COR-L47 (cell line): ENCODE results near the gene SAMD4A.

ENCODE experiments used
- DNase-seq: peaks from one replicate; lab custom pipeline; 2025; lab: John Stamatoyannopoulos, UW

Gene SAMD4A

DNA sequence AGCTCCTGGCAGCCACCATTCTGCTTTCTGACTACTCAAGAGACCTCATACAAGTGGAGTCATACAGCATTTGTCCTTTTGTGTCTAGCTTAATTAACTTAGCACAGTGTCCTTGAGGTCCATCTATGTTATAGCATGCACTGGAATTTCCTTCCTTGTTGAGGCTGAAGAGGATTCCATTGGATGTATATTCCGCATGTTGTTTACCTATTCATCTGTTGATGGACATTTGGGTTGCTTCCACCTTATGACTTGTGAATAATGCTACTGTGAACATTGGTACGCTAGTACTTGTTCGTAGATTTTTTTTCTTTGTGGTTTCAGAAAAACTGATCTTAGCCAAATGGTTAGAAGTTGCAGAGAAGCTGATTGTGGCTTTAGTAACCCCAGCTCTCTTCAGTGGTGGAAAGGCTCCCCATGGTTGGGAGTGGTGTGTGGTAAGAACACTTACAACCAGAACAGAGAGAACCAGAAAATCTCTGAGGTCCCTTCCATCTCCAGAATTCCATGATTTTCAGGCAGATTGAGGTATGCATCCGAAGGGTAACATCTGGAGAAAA, 118.4 kb downstream of the SAMD4A start:
- DNase-seq, result no peak

DNA sequence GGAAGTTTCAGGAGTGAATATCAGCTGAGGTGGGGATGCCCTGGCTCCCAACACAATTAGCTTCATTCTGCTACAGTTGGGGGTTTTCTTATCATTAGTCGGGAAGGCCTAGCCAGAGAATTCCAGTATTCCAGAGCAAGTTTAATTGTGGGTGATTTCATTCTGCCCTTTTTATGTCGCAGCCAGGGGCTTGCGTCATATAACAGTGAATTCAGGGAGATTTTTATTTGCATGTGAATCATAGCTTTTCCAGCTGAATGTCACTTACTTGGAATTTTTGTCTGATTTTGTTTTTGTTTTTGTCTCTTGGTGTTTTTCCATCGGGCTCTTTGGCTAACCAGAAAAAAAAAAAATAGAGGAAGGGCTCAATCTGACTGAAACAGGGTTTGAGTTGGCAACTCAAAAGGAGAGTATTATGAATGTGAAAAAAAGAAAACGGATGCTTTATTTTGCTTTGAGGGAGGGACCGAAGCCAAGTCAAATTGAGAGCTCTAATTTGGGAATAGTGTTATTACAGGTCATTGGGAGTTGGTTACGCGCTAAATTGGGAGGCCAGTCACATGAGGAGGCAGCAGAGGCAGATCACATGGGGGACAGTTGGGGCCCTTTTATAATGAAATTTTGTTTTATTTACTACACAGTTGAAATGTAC, 119.4 kb downstream of the SAMD4A start:
- no peak for DNase-seq

DNA sequence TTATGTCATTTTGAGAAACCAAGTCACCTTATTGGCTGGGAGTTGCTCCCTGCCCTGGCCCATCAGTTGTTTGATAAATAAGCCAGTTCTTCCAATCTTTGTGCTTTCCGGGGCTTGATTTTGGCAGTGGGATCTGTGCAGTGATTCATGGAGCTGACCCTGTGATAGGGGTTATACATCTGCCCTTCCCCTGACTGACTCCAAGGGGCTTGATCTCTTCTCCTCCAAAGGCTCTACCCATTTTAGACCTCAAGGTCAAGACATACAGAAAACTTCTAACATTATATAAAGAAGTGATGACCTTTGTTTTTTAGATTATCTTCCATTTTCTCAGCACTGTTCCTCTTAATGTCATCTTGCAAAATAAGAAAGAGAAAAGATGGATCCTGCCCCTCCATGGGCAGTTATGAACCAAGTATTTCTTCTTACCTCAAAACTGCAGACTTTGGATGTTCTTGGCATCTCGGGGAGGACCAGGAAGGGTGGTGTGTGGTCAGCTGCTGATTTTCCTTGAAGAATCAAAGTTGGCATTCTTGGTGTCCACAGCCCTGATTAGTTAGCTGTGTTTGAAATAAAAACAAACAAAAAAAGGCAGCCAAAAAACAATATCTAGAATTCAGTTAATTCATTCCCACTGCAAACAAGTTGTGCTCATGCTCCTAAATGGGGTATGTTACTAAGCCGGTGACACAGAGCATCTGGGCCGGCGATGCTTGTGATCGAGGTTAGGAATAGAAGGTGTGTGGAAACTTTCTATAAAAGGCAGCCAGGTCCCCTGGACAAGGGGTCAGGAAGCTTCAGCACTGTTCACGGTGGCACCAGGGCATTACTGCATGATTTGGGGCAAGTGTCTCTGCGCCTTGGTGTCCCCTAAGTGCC, 120.2 kb downstream of the SAMD4A start:
- DNase-seq, result no peak

DNA sequence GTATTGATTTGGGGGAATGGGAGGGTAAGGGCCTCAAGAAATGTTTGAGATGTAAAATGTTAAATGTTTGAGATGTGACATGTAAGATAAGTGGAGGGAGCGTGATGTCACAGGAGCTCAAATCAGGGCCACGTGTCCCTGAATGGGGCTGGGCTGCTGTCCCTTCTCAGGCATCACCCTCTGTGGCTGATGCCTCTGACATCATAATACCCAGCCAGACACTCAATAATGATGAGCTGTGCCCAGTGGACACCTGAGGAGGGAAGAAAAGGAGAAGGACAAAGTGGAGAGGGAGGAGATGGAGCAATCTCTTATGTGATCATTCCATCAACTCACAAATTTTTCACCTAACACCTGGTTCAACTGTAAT, 120.8 kb downstream of the SAMD4A start:
- DNase-seq, result no peak

DNA sequence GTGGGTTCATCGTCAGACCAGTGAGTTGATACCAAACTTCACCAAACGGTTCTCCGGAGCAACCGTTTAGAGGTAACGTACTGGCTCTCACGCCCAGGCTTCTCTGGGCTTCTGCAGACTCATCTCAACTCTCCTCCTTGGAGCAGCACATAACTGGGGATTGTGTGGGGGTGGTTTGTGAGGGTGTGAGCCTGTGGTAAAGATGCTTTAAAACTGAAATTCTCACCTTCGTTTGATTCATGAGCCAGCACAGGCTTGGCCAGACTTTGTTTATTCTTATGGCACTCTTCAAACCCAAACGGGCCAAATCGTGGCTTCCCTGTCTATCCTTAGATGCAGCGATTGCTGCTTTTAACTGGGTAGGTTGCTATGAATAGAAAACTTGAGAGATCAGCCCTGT, 121.3 kb downstream of the SAMD4A start:
- no peak for DNase-seq

DNA sequence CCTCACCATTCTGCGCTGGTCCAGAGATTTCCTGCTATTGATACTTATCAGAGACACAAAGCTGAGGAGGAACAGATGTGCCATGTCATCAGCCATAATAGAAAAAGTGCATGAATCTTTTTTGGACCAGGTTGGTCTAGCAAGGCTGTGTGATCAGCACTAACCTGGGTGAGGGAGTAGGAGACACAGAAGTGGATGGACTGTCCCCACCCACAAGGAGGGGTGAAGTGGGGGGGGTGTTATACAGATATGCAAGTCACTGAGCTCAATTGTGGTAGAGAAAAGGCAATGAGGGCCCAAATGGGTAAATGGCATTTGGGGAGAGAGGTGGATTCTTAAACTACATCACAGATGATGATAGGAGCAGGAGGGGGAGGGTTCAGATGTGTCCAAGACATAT, 123.0 kb downstream of the SAMD4A start:
- no peak for DNase-seq

DNA sequence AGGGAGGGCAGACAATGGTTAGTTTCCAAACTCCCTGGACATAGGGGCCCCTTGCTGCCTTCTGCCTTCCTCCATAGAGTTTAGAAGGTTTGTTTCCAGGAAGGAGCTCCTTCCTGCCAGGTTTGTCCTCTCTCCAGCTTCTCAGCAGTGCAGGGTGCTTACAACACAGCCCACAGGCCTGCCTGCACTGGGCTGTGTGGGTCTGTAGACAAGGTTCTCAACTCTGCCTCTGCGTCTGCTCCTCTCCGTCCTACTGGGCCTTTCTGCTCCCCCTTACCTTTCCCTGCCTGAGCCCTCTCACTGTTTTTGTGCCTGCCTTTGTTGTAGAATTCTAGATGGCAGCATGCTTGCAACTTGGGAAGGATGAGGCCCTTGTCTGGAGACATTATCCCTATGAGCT, 124.0 kb downstream of the SAMD4A start:
- DNase-seq, result no peak

DNA sequence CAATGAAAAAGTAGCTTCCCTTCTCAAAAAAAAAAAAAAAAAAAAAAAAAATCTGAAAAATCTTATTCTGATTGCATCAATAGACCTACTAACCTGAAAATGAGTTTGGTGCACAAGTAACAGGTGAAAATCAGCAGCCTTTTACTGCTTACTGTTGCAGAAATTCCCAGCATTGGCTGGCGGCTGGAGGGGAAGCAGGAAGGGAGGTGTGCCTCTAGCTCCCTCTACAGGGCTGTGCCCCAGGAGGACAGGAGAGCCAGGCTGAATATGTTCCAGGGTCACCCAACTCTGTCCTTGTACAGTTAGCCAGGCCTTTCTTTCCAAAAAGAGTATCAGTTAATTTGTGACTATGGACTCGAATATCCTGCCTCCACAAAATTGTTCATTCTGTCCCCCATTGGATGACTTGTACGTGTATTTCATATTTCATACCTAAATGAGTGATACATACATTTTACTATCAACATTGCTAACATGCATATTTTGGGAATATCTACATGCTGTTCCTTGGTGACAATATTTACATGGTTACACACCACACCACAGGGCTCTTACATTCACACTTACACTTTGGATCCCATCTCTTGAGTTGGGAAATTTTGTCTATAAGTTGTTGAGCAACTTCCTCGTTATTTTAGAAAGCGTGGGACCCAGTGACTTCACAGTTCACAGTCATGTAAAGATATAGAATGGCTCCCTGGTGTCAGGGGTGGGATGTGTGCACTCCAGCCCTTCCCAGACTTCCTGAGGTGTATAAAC, 124.8 kb downstream of the SAMD4A start:
- peak; percentile 19 for DNase-seq

DNA sequence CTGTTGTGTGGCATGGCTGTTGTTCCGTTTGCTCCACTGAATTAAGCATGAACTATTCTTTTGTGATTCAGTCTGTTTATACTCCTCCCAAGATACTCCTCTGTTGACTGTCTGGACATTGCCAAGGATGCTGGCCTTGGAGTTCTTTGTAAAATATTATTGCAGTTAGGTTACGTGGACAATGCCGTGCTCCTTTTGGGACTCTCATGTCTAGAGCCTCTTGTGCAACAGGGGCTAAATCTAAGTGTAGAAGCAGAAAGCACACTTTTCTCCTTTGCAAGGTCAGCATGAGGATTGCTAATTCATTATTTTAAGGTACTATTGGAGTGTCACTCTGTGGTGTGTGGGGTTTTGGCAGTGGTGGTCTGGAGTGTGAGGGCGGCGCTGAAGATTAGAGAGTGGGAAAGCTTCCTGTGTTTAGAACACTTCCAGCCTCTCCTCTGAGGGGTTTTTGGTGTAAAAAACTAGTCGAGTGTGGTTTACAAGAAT, 125.4 kb downstream of the SAMD4A start:
- no peak for DNase-seq

DNA sequence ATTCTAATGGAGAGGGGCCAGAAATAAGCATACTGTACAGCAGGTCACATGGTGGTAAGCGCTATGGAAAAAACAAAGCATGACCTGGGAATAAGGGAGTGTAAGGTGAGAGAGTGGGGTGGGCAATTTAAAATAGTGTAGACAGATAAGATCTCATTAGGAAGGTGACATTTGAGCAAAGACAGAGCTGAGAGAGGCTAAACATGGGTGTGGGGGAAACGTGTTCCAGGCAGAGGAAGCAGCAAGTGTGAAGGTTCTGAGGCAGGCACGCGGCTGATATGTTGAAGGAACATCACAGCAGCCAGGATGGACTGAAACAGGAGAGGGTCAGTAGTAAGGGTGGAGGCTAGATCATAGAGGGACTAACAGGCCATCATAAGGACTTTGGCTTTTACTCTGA, 126.8 kb downstream of the SAMD4A start:
- DNase-seq, result no peak

DNA sequence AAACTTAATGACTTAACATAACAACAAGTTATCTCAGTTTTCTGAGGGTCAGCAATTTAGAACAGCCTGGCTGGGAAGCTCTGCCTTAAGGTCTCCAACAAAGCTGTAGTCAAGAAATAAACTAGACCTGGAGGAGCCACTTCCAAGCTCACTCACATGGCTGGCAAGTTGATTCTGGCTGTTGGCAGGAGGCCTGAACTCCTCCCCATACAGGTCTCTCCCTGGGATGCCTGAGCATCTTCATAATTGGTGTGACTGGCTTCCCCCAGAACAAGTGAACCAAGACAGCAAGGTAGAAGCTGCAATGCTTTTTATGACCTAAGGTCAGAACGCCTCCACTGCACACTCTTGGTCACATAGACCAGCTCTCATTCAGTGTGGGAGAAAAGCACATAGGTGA, 128.3 kb downstream of the SAMD4A start:
- DNase-seq, result no peak

DNA sequence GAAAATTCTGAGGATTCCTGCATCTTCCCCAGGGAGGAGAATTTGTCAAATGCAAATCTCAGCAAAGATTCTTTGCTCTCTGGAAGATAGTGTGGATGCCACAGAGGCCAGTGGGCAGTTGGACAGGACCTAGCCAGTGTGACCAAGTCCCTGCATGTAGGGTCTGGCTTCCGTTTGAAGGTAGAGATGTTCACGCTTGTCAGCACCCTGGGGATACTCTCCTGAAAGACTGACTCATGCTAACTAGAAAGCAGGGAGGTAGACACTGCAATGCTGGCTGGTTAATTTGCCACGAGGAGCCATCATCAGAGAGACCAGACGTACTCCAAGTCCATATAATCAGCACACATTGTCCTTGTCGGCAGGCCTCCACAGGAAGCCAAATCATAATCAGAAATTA, 130.1 kb downstream of the SAMD4A start:
- no peak for DNase-seq

DNA sequence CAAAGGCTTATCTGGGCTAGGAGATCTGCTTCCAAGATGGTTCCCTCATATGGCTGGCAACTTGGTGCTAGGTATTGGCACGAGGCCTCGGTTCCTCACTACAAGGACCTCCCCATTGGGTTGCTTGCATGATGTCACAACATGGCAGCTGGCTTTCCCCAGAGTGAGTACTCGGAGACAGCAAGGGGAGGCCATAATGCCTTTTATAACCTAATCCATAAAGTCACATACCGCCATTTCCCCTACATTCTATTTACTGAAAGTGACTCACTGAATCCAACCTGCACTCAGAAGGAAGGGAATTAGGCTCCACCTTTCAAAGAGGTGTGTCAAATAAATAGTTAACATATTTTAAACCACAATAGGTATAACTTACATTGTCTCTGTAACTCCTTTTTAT, 130.9 kb downstream of the SAMD4A start:
- DNase-seq, result no peak

DNA sequence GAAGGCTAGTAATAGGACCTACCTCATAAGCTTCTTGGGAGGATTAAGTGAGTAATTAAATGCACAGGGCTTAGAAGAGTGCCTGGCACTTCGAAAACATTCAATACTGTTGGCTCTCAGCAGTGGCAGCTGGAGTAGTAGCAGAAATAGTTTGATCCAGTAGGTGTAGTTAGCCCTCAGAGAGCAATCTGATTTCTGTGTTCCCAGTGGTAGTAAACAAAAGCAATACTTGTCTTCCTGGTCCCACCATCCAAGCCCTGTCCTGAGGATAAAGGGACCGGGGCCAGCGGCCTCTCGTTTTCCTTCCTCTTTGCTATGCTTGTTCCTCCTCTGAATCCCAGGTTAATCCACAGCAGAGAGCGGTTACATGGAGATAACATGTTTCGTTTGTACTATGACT, 131.6 kb downstream of the SAMD4A start:
- DNase-seq, result no peak

DNA sequence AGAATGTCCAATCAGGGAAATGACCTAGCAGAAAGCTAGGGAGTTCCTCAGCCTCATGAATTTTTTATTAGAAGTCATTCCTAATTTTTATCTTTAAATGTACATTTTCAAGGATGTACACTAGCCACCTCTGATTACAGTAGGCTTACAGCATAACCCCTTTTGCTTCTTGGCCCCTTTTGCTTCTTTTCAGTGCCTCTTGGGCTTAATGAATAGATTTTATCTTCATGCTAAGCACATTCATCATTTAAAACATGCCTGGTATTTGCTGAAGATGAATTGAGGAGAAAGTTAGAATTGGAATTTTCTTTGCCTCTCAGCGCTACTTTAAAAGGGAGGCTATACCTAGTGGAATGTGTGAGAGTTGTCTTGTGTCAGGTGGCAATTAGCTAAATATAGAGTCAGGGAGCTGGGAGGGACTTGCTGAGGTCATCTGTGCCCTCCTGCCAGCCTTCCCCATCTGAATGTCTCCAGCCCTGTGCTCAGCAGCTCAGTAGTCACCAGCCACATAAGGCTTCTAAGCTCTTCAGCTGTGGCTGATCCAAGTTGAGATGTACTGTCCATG, 132.1 kb downstream of the SAMD4A start:
- no peak for DNase-seq

DNA sequence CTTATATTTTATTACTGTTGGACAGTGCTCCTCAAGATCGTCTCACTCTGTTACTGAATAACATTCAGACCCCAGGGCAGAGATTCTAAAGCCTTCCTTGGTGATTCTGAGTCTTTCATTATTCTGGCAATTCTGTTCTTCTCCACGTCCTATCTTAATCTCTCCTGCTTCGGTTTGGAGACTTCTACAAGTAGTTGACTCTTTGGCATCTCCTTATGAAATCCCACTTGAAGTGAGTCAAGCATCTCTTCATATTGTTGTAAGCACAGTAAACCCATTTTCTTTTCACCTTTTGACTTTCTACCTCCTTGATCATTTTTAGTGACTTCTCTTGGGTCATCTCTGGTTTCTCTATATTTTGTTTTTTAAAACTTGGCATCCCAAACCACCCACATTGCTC, 132.8 kb downstream of the SAMD4A start:
- DNase-seq, result no peak

DNA sequence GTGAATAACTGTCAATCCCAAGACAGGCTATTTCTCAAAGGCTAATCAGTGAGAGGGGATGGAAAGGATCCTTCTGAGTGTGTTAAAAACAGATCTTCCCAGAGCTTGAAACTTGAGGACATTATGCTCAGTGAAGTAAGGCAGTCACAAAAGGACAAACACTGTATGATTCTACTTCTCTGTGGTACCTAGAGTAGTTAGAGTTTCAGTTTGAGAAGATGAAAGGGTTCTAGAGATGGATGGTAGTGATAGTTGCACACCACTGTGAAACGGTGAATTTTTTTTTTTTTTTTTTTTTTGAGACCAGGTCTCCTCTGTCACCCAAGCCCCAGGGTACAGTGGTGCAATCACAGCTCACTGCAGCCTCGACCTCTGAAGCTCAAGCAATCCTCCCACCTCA, 133.8 kb downstream of the SAMD4A start:
- no peak for DNase-seq

DNA sequence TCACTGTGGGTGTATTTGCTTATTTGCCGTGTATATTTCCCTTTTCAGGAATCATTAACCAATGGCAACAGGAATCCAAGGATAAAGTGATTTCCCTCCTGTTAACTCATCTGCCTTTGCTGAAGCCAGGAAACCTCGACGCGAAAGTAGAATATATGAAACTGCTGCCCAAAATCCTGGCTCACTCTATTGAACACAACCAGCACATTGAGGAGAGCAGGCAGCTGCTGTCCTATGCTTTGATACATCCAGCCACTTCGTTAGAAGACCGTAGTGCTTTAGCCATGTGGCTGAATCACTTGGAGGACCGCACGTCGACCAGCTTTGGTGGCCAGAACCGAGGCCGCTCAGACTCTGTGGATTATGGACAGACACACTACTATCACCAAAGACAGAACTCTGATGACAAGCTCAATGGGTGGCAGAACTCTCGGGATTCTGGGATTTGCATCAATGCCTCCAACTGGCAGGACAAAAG, 135.1 kb downstream of the SAMD4A start:
- DNase-seq, result no peak

DNA sequence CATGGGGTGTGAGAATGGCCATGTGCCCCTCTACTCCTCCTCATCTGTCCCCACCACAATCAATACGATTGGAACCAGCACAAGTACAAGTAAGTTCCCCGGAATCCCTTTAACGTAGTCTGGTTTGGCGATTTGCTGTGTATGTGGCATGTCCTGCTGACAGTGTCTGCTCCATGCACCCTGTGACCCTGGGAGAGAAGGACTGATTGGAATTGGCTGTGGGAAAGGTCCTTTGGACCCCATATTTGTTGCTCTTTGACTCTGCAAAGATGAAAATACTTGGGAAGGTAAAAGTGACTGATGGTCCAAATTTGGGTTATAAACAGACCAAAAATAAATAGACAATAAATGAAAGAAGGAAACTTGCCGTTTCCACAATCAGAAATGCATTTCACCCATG, 135.6 kb downstream of the SAMD4A start:
- no peak for DNase-seq

DNA sequence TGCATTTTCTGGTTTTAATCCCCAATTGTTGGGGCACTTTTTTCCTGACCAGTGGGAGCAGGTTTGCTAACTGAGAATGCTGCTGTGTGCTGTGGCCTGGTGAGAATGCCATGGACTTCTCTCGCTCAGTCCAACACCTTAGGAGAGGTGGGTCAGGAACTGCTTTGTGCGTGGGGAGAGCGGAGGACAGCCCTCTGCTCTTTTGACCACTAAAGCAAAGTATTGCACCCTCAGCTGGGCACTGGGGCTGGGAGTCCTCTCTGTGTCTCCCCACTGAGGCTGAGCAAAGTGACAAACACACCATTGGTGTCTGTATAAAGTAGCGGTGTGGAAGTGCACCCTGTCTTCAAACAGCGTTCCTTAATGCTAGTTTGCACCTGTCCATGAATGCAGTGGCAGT, 136.2 kb downstream of the SAMD4A start:
- DNase-seq, result no peak

DNA sequence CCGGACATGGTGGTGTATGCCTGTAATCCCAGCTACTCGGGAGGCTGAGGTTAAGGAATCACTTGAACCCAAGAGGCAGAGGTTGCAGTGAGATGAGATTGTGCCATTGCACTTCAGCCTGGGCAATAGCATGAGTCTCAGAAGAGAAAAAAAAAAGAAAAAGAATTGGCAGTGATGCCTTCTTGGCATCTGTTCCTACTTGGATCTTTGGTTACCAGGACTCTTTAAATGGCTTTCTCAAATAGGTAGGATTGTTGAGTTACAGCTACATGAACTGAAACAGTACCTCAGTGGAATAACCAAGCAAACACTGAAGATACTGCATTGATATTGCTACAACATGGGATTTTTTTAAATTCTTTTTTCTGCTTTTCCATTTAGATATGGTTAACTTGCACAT, 136.8 kb downstream of the SAMD4A start:
- no peak for DNase-seq

DNA sequence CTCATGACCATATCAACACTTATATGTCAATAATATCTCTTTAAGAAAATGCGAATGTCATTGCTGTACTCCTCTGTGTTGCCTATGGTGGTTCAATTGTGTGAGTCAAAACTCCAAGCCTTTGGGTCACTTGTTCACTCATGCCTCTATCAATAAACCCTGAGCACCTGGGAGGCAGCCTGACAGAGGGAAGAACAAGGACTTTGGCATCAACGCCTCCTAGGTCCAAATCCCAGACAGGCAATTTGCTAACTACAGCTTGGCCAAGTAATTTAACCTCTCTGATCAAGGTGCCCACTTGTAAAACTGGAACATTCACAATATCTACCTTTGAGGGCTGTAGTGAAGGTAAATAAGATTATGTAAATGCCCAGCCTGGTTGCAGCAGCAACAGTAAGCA, 137.8 kb downstream of the SAMD4A start:
- no peak for DNase-seq
